Activated T-cell treated with anti-CD3 and anti-CD28 coated beads, Interleukin-2, amount 50 U/mL, for 24 hours (primary cell): ENCODE results near the gene EIF5B.
A peak's percentile ranks its signal among the peaks of the same experiment; 100 is the strongest.

Source experiments
- DNase-seq: peaks from one replicate; pipeline ENCODE4 v3.0.0-alpha.2; 2020
- H3K27ac Mint-ChIP-seq: 2 replicates; pipeline ENCODE4 v1.8.0; 2020; ENCODE audit warnings: mild to moderate bottlenecking, mixed read lengths
- H3K27me3 Mint-ChIP-seq: 2 replicates; pipeline ENCODE4 v1.8.0; 2020; ENCODE audit warnings: mixed read lengths
- H3K36me3 Mint-ChIP-seq: 2 replicates; pipeline ENCODE4 v1.8.0; 2020; ENCODE audit warnings: low read depth, mixed read lengths
- H3K4me1 Mint-ChIP-seq: 2 replicates; pipeline ENCODE4 v1.8.0; 2020; ENCODE audit warnings: low read depth, mixed read lengths
- H3K4me3 Mint-ChIP-seq: 2 replicates; pipeline ENCODE4 v1.8.0; 2020; ENCODE audit warnings: mild to moderate bottlenecking, moderate library complexity, mixed read lengths
- H3K9me3 Mint-ChIP-seq: 2 replicates; pipeline ENCODE4 v1.8.0; 2020; ENCODE audit warnings: mixed read lengths

EIF5B gene

GRCh38 chr2:99414566-99414965 is 77.4 kb downstream of the EIF5B start:
- no peak overlapping the region for H3K4me3 Mint-ChIP-seq
- no peaks in the 10 kb centered on the region for H3K27me3 Mint-ChIP-seq
- peaks cover 94% of the 10 kb centered on the region for H3K36me3 Mint-ChIP-seq
- no peaks in the 10 kb centered on the region for H3K4me1 Mint-ChIP-seq
- no peaks in the 10 kb centered on the region for H3K9me3 Mint-ChIP-seq
- no peak for DNase-seq
- H3K27ac Mint-ChIP-seq: peak overlapping the region; percentile 72

DNA sequence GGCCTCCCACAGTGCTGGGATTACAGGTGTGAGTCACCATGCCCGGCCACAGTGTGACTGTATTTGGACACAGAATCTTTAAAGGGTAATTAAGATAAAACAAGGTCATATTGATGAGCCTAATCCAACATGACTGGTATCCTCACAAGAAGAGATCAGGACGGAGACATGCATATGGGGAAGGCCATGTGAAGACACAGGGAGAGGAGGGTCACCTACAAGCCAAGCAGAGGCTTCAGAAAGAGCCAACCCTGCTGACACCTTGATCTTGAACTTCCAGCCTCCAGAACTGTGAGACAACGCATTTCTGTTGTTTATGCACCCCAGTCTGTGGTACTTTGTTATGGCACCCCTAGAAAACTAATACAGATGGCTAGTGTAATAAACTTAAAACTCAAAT is 80.2 kb downstream of the EIF5B start:
- no peaks in the 10 kb centered on the region for H3K4me1 Mint-ChIP-seq

GRCh38 chr2:99420031-99420430 is 82.8 kb downstream of the EIF5B start:
- Mint-ChIP-seq H3K4me1 (no peaks in the 10 kb centered on the region), H3K36me3 (peaks cover 94% of the 10 kb centered on the region), H3K27ac (peak overlapping the region; percentile 55), H3K27me3 (no peaks in the 10 kb centered on the region), H3K9me3 (no peaks in the 10 kb centered on the region), H3K4me3 (no peak overlapping the region)
- no peak for DNase-seq

More for the DNA sequence above, 80.2 kb downstream of the EIF5B start:
- peaks cover 98% of the 10 kb centered on the region for H3K36me3 Mint-ChIP-seq
- DNase-seq: no peak
- H3K27ac Mint-ChIP-seq: peak overlapping the region; percentile 78
- no peaks in the 10 kb centered on the region for H3K27me3 Mint-ChIP-seq
- no peaks in the 10 kb centered on the region for H3K9me3 Mint-ChIP-seq
- no peak overlapping the region for H3K4me3 Mint-ChIP-seq

DNA sequence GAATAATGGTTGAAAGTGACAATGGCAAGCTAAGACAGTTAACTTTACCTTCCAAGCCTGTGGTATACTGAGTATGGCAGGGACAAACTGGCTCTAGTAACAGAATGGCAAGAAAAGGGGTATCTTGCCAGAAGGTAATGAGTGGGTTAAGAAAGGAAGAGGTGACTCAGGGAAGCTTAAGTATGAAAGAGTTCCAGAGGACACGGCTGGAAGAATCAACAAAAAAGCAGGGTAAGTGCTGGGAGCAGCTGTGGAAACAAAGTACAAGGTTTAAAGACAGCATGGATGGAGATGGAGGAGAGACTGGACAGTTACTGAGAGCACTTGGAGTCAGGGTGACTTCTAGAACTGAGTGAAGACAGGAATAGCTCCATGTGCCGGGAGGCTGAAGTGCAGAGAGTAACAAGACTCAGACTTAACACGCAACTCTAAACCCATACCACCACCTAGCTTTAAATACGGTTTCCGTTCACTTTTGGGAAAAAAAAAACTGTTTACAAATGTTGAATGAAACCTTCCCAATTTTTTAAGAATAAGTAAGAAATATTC is 83.6 kb downstream of the EIF5B start:
- Mint-ChIP-seq H3K4me1 (no peaks in the 10 kb centered on the region), H3K27ac (peak overlapping the region; percentile 55), H3K27me3 (no peaks in the 10 kb centered on the region), H3K4me3 (no peak overlapping the region), H3K36me3 (peaks cover 90% of the 10 kb centered on the region), H3K9me3 (no peaks in the 10 kb centered on the region)
- DNase-seq: no peak

- Mint-ChIP-seq H3K27ac (no peak overlapping the region), H3K9me3 (no peaks in the 10 kb centered on the region), H3K4me3 (no peak overlapping the region), H3K27me3 (no peaks in the 10 kb centered on the region), H3K4me1 (no peaks in the 10 kb centered on the region), H3K36me3 (peaks cover 85% of the 10 kb centered on the region)
- DNase-seq: no peak
Measured at GRCh38 chr2:99421469-99421868, 84.3 kb downstream of the EIF5B start.

DNA sequence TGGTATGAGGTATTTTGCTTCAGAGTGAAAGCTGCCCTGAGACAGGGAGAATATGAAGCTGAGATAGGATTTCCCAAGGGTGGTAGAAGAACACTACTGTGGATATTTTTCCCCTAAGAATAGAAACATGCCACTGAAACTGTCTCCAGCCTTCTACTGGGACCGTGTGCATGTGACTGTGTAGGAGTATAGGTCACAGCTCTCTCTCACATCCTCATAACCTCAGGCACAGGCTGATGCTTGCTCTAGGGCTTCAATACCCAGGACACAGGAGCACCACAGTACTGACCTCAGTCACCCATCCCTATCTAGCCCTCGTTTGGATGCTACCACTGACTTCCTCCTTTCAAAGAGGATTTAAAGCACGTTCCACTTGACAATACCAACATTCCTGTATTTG is 85.4 kb downstream of the EIF5B start:
- H3K27me3 Mint-ChIP-seq: no peaks in the 10 kb centered on the region
- H3K27ac Mint-ChIP-seq: peak overlapping the region; percentile 28
- H3K4me3 Mint-ChIP-seq: no peak overlapping the region
- no peaks in the 10 kb centered on the region for H3K4me1 Mint-ChIP-seq
- DNase-seq: no peak
- H3K36me3 Mint-ChIP-seq: peaks cover 85% of the 10 kb centered on the region
- H3K9me3 Mint-ChIP-seq: no peaks in the 10 kb centered on the region

GRCh38 chr2:99424371-99424770 is 87.2 kb downstream of the EIF5B start:
- Mint-ChIP-seq H3K4me3 (no peak overlapping the region), H3K36me3 (peaks cover 82% of the 10 kb centered on the region)

GRCh38 chr2:99425022-99425421 is 87.8 kb downstream of the EIF5B start:
- Mint-ChIP-seq H3K4me1 (no peaks in the 10 kb centered on the region), H3K27me3 (no peaks in the 10 kb centered on the region), H3K9me3 (no peaks in the 10 kb centered on the region), H3K36me3 (peaks cover 80% of the 10 kb centered on the region), H3K27ac (no peak overlapping the region), H3K4me3 (no peak overlapping the region)
- no peak for DNase-seq

More at GRCh38 chr2:99424371-99424770, 87.2 kb downstream of the EIF5B start:
- H3K9me3 Mint-ChIP-seq: no peaks in the 10 kb centered on the region
- H3K27ac Mint-ChIP-seq: no peak overlapping the region
- DNase-seq: no peak
- H3K27me3 Mint-ChIP-seq: no peaks in the 10 kb centered on the region
- H3K4me1 Mint-ChIP-seq: no peaks in the 10 kb centered on the region

DNA sequence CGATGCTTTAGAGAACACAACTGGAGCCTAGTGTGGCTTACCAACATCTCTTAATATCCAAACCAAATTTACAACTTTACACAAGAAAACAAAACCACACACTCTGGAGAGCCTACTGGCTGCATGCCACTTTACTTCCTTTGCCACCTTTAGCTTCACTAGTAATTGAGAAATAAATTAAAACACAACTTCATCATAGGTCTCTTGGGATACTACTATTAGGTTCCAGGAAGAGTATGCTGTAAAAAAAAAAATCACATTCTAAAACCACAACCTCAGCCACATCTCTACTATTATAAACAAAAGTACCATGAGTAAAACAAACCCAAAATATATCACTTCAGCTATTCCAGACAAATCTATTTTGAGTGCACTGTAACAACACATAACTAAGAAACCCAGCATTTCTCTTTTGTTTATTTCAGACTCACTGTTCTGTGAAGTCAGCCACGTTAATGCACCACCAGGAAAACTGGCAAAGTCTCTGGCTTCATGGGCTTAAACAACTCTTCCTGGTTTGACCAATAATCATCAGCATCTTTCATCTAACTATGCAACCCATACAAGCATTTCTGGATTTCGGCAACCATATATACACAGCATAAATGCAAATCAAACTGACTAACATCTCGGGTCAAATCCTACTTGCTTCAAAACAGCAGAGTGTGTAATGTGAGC is 93.6 kb downstream of the EIF5B start:
- DNase-seq: no peak
- Mint-ChIP-seq H3K4me3 (no peak overlapping the region), H3K36me3 (peaks cover 75% of the 10 kb centered on the region), H3K27ac (peak overlapping the region; percentile 69), H3K9me3 (no peaks in the 10 kb centered on the region), H3K4me1 (peaks cover 20% of the 10 kb centered on the region), H3K27me3 (no peaks in the 10 kb centered on the region)

DNA sequence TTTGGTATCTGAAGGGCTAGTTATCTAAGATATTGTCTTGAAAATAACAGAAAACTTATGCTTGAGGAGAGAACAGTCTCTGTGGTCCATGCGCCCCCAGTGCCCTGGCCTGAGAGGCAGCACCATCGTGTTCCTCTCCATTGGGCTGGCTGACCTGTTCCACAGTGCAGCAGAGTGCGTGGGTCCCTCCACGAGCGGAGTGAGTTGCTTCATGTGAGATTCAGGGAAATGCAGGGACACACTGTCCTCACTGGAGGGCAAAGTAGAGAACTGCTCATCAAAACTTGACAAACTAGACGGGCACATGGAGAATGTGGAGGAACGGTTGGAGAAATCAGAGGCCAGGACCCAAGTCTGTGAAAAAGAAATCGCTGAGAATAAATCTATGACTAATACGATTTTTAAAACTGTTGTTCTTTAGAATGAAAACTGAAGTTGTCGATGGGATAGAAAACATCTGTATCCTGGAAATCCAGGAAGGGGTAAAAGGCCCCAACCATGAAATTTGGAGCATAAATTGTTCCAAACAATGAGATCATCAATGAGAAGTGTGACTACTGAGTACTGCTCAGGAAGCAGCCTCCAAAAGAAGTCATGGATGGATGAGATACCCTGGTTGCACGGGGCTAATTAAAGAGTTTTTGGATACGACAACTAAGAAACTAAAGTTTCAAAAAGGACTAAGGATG is 94.5 kb downstream of the EIF5B start:
- DNase-seq: no peak
- Mint-ChIP-seq H3K27me3 (no peaks in the 10 kb centered on the region), H3K36me3 (peaks cover 79% of the 10 kb centered on the region), H3K9me3 (no peaks in the 10 kb centered on the region), H3K27ac (peak overlapping the region; percentile 10), H3K4me1 (peaks cover 20% of the 10 kb centered on the region), H3K4me3 (no peak overlapping the region)

DNA sequence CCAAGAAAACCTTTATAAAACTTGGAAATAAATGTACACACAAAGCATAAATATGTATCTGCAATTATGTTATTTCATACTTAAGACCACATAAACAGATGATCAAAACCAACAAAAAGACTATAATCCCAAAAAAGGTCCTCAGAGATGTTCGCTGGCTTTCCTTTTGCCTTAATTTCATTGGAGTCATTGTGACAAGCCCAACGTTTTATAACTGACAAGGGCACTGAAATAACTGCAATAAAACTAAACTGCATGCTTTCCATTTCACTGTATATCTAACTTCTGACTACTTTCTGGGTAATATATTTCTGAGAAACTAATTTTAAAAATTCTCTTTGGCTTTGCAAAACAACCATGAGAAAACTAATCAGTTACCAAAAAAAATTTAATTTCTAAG is 96.2 kb downstream of the EIF5B start:
- DNase-seq: no peak
- no peaks in the 10 kb centered on the region for H3K9me3 Mint-ChIP-seq
- H3K27ac Mint-ChIP-seq: no peak overlapping the region
- H3K36me3 Mint-ChIP-seq: peaks cover 78% of the 10 kb centered on the region
- H3K27me3 Mint-ChIP-seq: no peaks in the 10 kb centered on the region
- H3K4me3 Mint-ChIP-seq: no peak overlapping the region
- H3K4me1 Mint-ChIP-seq: peaks cover 20% of the 10 kb centered on the region

DNA sequence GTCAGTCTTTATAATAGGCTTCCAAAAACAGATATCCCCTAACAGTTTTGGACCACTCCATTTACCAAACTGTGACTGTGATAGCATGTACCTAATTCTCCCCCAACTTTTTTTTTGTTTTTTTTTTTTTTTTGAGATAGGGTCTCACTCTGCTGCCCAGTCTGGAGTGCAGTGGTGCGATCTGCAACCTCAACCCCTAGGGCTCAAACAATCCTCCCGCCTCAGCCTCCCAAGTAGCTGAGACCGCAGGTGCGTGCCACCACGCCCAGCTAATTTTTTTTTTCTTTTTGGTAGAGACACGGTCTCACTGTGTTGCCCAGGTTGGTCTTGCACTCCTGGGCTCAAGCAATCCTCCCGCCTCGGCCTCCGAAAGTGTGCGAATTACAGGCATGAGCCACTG is 99.7 kb downstream of the EIF5B start:
- DNase-seq: no peak
- no peak overlapping the region for H3K4me3 Mint-ChIP-seq
- H3K4me1 Mint-ChIP-seq: peaks cover 7% of the 10 kb centered on the region
- peaks cover 76% of the 10 kb centered on the region for H3K36me3 Mint-ChIP-seq
- no peak overlapping the region for H3K27ac Mint-ChIP-seq
- H3K9me3 Mint-ChIP-seq: no peaks in the 10 kb centered on the region
- H3K27me3 Mint-ChIP-seq: no peaks in the 10 kb centered on the region

DNA sequence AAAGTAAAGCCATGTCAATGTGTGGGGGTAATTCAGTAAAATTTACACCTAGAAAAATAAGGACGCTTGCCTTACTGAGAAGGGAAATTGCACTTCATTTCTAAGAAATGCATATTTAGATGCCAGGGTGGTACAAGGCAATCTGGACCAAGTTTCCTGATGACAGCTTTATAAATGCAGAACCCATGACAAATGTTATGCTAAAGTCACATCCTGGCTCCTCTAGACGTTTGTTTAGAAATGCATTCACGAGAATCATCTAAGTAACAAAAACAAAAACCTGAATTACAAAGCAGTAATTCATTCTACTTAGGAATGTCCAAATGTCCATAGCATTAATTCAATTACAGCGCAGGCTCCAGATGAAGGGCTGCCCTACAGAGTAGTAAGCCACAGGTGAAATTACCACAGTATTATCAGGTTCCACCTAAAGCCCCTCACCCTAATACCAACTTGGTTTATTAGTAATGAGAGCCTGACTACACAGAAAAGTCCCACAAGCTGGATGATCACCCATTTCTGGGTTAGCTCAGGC is 102.8 kb downstream of the EIF5B start:
- Mint-ChIP-seq H3K27ac (no peak overlapping the region), H3K4me1 (peaks cover 11% of the 10 kb centered on the region), H3K36me3 (peaks cover 64% of the 10 kb centered on the region), H3K4me3 (no peak overlapping the region), H3K27me3 (no peaks in the 10 kb centered on the region), H3K9me3 (no peaks in the 10 kb centered on the region)
- no peak for DNase-seq

DNA sequence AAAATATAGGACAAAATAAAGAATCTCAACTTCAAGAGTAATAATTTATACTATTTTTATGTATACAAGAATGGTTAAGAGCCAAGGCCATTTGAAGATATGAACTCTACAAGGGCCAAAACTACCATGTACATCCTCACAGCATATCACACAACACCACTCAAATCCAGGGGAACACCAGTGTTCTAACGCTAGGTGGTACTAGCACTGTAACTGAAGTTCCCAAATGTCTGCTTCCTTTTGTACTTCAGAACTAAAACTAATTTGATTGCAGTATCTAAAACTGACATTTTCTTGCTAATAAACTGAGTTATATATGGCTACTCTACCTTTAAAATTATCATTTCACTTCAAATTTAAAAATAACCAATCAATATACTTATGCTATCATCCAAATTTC is 105.6 kb downstream of the EIF5B start:
- H3K4me1 Mint-ChIP-seq: peaks cover 17% of the 10 kb centered on the region
- H3K36me3 Mint-ChIP-seq: peaks cover 65% of the 10 kb centered on the region
- H3K4me3 Mint-ChIP-seq: no peak overlapping the region
- H3K9me3 Mint-ChIP-seq: no peaks in the 10 kb centered on the region
- DNase-seq: no peak
- no peaks in the 10 kb centered on the region for H3K27me3 Mint-ChIP-seq
- H3K27ac Mint-ChIP-seq: no peak overlapping the region

DNA sequence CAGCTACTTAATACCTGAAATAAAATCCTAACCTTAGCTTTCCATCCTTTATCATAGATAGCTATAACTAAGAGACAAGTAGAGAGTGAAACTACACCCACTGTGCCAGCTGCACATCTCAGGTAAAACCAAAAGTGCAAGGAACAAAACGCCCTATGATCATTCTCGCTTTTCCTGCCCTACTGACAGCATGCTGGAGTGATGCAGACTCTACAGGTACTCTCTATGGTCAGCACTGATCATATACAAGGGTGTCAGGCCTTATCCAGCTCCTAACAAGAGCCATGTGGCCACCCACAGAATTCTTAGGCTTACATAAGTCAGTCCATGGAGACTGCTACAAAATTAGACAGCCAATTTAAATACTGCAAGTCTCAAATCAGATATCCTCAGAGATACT is 107.0 kb downstream of the EIF5B start:
- Mint-ChIP-seq H3K36me3 (peaks cover 64% of the 10 kb centered on the region), H3K4me3 (no peak overlapping the region), H3K4me1 (peaks cover 21% of the 10 kb centered on the region), H3K27me3 (no peaks in the 10 kb centered on the region), H3K27ac (peak overlapping the region; percentile 81), H3K9me3 (no peaks in the 10 kb centered on the region)
- no peak for DNase-seq
